SW480 (cell line): ENCODE results near the gene PLCB1.
"Not testable (repeated sequence)": the region's sequence is repeated elsewhere in the genome, so short reads cannot be mapped to it uniquely, and the experiment has no call there.

Source experiments
- DNase-seq: peaks from one replicate; pipeline ENCODE4 v3.0.0-alpha.2; 2016; ENCODE audit warnings: low spot score

The PLCB1 gene

DNA sequence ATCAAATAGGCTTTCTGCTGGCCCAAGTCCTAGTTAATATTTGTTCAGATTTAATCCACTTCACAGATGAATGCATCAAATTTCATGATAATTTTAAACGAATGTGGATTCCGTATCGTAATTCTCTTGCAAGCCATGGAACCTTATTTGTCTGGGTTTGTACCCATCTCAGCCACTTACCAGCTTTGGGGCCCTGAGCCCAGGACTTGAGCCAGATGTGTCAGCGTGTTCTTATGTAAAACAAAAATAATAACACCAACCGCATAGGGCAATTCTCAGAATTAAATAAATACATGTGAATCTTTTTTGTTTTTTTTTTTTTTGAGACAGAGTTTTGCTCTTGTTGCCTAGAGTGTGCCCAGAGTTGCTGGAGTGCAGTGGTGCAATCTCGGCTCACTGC, 654.3 kb downstream of the PLCB1 start:
- no peak for DNase-seq

DNA sequence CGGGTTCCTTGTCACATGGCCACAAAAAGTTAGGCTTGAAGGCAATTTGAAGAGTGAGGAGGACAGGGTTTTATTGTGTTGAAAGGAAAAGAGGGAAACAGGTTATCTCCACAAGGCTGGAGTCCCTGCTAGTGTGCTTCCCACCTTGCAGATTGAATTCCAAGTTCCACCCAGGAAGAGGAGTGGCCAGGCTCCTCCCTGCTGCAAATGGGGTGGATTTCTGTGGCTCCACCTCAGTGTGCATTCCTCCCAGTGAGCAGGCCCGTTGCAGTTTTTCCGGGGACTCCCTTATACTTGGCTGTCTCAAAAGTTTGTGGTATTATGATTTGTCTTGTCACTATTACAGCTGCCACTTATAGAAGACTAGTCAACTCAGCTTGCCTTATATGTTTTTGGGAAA, 655.0 kb downstream of the PLCB1 start:
- peak; percentile 14 for DNase-seq

DNA sequence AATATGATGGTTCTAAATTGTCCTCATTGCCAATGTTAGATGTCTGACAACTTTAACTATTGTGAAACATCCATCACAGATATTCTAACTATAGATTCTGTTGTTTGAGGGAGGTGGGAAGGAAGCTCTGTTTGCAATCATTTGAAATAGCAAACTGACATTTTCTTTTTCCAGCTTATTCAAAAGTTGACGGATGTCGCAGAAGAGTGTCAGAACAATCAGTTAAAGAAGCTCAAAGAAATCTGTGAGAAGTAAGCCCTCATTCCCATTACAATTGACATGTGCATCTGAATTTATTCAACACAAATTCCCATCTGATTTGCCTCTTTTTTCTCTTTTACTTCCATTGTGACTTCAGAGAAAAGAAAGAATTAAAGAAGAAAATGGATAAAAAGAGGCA, 656.2 kb downstream of the PLCB1 start:
- no peak for DNase-seq

DNA sequence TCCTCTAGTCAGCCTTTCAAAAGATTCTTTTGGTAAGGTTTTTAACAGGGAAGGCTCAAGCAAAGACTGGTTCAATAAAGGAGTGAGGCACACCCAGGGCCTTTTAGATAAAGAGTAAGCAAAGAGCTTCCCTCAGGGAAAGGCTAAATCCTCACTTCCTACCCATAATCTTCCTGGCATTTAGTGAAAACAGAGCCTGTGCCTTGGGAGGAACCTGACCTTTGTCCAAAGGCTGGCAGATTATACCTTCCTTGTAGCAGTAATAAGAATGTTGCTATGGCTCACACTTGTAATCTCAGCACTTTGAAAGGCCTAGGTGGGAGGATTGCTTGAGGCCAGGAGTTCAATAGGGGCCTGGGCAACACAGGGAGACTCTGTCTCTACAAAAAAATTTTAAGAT, 656.8 kb downstream of the PLCB1 start:
- no peak for DNase-seq

DNA sequence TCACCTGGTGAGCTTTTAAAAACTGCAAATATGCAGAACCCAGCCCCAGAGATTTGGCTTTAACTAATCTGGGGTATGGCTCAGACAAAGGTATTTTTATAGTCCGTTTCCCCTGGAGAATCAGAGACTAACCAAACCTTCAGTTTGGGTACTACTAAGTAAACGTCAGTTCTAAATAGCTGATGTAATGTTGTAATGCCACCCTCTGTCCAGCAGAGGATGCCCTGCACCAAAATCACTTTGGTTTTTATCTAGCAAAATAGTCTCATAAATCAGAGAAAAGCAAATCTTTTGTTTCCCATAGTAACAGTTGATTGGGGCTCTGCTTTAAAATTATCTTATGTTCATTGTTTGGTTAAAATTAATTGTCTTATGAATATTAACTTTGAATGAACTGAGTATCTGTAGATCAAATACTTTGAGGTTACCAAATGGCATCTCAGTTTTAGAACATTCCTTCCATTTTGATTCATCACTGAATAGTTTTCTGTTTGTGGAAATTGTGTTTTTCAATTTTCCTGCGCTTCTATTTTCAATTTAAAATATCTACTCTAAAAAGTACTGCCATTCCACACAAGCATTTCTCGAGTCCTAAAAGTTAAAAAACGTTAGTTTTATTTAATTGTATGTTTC, 658.5 kb downstream of the PLCB1 start:
- DNase-seq, result peak; percentile 34

DNA sequence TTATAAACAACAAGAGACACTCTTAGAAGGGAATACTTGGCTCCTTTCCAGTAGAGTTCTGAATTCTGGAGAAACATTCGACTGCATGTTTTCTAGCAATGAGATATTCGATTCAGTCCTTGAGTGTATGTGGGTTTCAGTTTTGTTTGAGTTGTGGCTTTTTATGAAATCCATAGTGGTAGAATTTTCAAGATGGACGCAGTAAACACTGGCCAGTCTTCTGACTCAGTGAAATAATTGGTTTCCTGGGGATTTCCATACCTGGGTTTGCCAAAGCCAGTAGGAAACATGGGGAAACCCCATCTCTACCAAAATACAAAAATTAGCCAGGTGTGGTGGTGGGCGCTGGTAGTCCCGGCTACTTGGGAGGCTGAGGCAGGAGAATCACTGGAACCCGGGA, 663.3 kb downstream of the PLCB1 start:
- DNase-seq, result no peak

DNA sequence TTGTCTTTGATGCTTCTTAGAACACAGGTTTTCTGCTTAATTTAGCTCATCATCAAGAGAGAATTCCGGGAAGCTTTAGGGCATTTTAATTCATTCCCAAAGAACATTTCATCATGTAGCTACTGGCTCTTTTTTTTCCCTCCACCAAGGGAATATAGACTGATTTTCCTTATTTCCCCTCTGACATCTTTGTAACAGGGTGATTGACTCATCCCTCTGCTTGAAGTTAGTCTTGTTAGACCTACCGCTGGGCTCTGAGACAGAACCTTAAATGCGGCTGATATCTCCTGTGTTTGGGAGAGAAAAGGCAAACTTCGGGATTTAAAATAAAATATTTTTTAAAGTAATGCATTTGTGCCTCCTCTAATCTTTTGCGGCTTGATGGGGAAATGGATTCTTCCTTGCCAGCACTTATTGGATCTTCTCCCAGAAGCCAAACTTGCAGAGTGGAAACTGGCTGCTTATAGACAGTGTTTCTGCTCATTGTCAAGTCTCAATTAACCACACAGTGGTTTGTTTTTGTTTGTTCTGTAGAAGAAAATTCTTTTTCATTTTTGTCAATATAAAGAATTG, 664.1 kb downstream of the PLCB1 start:
- no peak for DNase-seq

DNA sequence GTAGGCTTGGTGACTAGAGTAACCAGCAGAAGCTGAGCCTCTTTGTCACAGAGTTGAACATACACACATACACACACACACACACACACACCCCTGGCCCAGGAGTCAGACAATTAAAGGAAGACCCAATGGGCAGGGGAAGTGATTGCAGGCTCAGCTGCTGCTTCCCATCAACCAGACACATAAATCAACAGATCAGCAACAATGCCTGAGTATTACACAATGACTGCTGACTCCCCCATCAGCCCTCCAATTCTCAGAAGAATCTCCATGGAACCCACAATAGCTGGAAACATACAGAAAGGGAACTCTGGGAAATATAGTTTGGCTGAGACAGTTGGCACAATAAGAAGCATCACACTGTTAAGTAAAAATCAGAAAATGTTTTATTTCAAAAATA, 666.4 kb downstream of the PLCB1 start:
- DNase-seq, result no peak

DNA sequence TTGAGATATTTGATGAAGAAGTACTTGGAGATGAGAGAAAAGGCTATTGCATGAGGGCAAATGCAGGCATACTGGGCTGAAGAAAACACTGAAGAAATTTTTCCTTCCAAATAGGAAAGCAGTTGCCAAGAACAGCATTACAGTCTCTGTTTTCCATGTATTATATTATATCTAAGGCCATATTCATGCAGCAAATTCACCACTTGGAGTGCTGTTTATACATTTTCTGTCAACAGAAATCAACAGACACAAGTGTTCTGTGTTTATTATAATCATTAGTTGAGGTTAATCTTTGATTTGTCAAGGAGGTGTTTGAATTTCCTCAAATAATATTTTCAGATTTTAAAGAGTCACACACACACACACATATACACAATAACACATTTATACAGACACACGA, 668.0 kb downstream of the PLCB1 start:
- DNase-seq, result no peak

DNA sequence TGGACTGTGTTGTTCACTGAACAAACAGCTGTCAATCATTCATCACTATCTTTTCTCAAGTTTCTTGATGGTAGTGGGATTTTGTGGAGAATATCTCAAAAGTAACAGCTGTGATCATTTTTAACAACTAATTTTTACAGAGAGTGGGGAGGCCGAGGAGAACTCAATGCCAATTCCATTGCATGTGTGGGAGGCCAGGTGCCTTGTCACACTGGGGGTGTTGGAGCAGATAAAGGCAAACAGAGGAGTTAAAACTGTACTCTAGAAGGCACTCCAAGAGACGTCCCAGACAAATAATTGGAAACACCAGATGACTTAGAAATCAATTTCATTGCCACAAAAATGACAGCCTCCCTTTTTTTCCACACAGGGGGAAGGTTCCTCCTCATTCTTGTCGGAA, 669.6 kb downstream of the PLCB1 start:
- DNase-seq, result no peak

DNA sequence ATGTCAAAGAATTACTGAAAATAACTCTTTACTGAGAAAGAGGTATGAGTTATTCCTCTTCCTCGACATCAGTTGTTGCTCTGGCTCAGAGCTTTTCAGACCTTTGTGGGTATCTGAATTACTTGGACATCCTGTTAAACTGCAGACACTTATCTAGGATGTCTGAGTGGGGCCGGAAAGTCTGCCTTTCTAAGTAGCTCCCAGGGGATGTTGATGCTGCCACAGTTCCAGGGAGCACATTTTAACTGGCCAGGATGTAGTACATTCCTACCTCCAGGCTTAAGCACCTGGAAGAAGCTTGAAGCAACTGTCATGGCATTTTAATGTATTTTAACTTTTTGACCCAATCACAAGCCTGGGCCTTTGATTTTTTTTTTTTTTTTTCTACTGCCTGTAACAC, 671.0 kb downstream of the PLCB1 start:
- no peak for DNase-seq

DNA sequence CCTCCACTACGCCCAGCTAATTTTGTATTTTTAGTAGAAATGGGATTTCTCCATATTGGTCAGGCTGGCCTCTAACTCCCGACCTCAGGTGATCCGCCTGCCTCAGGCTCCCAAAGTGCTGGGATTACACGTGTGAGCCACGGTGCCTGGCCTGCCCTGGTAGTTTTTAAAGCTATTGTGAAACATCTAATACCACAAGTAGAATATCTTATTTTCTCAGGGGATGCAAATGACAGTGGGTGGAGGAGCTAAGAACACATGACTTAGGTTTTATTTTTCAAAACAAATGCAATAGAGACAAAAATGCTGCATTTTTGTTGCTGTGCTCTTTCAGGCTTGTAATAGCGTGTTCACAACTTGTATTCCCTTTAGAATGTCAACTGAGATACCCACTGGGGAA, 671.9 kb downstream of the PLCB1 start:
- no peak for DNase-seq

DNA sequence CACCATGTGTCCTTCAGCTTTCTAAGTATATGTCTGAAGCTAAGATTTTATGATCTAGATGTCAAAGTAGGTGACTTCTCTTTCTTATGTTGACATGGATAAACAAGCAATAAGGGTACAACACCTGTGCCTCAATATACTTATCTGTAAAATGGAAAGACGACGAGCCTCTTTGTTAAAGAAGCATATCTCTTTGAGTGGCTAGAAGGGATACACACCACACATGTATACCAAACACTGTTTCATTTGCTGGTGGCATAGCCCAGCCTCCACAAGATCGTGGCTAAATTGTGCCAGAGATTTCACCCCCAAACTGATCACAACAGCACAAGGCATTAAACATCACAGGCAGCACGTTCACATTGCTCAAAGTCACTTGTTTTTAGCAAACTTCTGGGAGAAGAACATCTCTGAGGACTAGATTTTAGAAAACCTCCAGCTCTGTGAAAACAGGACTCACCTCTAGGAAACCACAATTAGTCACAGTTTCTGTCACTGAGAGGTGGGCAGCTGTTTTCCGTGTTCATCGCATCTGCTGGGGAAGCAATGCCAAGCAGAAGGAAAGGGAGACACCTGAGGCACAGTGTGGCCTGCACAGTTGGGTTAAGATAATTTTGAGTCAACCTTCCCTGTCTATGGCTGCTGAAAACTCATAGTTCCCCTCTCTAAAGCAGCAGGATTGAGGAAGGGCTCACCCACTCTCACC, 673.8 kb downstream of the PLCB1 start:
- no peak for DNase-seq

DNA sequence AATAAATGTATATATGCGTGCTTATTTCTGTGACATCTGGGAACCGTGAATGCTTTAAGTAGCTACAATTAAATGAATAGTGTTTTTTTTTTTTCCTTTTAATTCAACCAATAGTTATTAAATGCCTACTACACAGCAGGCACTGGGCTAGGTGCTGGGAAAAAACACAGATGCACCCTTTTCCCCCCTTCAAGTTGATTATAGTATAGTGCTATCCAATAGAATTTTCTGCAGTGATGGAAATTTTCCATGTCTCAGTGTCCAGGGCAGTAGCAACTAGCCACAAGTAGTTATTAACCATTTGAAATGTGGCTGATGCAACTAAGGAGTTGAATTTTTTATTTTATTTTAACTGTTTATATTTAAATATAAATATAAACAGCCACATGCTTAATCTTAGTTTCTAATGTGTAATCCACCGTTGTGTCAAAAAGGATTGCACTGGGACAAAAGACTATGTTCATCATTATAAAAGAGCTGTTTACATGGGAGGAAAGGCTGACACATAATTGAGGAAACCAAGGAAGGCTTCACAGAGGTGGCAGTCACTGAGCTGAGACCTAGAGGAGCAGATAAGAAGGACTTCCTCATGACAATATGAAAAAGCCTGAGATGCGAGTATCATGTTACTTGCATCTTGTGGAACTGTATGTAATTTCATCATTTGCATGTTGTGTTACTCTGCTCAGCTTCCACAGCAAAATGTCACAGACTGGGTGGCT, 675.6 kb downstream of the PLCB1 start:
- DNase-seq, result no peak

DNA sequence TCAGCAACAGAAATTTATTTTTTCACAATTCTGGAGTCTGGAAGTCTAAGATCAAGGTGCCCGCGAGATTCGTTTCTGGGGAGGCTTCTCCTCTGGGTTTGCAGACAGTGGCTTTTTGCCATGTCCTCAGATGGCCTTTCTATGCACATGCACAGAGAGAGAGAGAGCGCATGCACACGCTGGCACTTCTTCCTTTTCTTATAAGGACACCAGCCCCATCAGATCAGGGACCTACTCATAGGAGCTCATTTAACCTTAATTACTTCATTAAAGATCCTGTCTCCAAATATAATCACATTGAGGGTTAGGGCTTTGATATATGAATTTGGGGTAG, 676.1 kb downstream of the PLCB1 start:
- no peak for DNase-seq

DNA sequence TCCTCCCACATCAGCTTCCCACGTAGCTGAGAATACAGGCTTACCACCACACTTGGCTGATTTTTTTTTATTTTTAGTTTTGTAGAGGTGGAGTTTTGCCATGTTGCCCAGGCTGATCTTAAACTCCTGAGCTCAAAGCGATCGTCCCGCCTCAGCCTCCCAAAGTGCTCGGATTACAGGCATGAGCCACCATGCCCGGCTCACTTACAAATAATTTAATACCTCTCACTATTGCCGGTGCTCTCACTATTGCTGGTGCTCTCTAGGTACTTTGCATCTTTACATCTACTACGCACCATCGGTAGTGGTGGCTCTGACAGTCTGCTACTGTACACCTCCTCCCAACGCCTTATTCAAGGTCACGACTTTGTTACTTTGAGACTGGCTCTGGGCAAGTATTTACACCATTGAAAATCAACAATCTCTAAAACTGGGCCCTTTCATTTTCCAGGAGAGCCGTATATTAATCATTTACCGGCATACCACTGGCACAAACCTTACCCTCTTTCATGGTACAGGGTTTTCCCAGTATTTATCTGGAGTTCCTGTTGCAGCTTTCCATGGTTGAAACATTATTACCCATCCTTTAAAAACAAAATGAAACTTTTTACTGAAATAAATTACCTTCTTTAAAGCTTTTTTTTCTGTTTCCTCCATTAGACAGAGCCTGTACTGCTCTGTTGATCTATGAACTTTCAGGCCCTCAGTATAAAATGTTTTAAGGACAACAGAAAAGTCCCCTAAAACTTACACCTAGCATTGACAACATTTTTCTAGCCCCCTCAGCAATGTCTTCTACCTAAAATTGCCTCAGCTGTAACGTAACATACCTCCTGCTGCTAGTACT, 677.3 kb downstream of the PLCB1 start:
- no peak for DNase-seq

DNA sequence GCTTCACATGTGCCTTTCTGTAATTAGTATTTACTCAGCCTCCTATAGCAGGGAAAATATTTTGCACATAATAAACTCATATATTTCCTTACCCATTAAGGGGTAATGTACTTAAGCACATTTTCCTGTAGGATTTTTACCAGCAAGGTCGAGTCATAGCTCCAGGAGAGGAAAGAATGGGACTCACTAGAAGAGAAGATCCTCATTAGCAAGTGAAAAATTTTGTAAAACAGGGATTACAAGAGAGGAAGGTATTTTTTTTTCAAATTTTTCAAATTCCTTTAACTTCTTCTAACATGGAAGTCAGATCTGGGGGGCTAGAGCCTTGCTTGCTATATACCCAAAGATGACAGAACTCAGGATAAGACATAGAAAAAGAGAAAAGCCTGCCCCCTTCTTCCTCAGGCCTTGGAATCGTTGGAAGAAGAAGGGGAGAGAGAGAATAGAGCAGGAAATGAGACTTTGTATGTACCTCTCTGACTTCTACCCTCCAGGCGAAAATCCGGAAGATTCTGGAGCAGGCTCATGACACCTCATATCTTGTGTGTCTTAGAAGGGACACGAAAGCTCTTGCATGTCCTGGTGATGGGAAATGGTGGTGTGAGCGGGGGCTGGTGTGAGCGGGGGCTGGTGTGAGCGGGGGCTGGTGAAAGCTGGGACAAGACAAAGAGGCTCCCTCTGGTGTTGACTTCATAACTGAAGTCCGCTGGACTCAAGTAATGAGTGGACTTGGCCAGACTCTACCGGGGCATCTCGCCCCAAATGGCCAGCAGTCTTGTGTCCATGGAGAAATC, 679.9 kb downstream of the PLCB1 start:
- DNase-seq, result no peak

DNA sequence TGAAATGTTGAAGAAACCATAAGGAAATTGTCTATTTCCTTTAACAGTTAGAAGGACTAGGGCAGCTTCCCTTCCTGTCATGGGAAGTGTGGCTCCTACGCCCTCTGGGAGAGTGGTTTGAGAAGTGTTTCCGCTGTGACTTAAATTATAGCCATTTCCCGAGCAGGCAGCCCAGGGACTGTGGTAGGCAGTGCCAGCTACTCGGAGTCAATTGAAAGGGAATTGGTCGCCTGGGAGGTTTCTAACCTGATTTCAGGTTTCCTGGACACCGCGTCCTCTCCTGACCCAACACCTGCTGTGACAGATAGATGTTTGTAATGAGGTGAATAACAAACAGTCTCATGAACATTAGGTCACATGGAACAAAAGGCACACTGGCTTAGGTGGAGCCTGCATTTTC, 680.8 kb downstream of the PLCB1 start:
- DNase-seq, result no peak

DNA sequence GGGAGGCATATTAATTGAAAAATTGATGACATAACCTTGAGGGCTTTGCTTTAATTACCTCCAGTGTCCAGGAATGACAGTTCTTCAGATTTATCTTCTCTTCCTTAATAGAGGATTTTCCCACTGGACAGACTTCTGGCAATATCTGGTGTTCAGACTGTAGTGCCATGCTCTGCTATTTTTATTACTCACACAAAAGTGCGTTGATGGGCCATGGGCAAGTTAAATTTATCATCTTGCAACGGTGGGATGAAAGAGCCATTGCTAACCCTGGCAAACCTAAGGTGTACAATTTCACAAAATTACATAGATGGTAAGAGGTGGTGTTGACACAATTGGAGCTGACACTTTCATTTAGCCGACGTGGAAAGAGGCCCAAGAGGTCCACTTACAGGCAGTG, 683.1 kb downstream of the PLCB1 start:
- DNase-seq, result no peak

DNA sequence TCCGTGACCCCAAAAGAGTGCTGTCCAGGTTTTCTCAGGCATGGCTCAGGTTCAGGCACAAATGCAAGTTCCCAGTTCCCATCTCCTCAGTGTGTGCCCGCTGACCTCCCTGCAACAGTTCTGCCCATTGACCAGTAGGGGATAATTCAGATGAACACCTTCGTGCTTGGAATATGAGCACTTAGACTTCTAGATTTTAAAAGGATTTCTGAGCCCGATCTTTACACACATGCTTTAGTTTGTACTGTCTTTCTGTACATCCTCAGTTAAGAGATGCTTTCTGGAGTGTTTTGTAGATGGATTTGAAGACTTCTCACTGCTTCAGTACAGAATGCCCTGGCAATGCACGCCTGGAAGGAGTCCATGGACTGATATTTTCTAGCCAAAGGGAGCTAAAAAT, 697.2 kb downstream of the PLCB1 start:
- DNase-seq, result no peak

DNA sequence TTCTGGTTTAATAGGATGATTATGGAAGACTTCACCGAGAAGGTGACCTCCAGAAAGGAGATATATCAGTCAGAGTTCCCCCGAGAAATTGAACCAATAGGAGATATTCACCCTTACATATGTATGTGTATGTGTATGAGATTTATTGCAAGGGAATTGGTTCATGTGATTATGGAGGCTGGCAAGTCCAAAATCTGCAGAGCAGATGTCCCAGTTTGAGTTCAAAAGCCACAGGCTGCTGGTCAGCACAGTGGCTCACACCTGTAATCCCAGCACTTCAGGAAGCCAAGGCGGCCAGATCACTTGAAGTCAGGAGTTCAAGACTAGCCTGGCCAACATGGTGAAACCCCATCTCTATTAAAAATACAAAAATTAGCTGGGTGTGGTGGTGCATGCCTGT, 702.2 kb downstream of the PLCB1 start:
- not testable (repeated sequence) for DNase-seq

DNA sequence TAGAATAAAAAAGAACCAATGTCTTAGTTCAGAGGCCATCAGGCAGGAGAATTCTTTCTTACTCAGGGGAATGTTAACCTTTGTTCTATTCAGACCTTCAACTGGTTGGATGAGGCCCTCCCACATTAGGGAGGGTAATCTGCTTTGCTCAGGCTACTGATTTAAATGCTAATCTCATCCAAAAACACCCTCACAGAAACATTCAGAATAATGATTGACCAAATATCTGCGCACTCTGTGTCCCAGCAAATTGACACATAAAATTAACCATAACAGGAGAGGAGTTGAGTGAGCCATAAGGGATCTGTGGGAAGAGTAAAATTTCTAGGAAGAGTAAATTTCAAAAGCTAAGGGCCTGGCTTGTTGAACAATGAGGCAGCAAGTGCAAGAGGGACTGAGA, 702.8 kb downstream of the PLCB1 start:
- DNase-seq, result no peak
